A673 (cell line): ENCODE data around the gene STARD3.

Experiments
- CTCF ChIP-seq: fragments of 300-800, 200-600 bp; sonication (generic); conservative IDR thresholded peaks from 2 replicates; pipeline ENCODE4 v1.5.1; 2017; ENCODE audit warnings: low read depth, mild to moderate bottlenecking, antibody characterized with exemption, low read length, moderate library complexity, mixed read lengths
- EZH2 ChIP-seq: fragments of 200-600 bp; sonication (generic); IDR thresholded peaks from 2 replicates; pipeline ENCODE4 v1.6.1; 2017; ENCODE audit warnings: borderline replicate concordance, low read depth, mild to moderate bottlenecking, mixed read lengths, antibody characterized with exemption, low read length; ENCODE audit not compliant: poor library complexity, severe bottlenecking

DNA sequence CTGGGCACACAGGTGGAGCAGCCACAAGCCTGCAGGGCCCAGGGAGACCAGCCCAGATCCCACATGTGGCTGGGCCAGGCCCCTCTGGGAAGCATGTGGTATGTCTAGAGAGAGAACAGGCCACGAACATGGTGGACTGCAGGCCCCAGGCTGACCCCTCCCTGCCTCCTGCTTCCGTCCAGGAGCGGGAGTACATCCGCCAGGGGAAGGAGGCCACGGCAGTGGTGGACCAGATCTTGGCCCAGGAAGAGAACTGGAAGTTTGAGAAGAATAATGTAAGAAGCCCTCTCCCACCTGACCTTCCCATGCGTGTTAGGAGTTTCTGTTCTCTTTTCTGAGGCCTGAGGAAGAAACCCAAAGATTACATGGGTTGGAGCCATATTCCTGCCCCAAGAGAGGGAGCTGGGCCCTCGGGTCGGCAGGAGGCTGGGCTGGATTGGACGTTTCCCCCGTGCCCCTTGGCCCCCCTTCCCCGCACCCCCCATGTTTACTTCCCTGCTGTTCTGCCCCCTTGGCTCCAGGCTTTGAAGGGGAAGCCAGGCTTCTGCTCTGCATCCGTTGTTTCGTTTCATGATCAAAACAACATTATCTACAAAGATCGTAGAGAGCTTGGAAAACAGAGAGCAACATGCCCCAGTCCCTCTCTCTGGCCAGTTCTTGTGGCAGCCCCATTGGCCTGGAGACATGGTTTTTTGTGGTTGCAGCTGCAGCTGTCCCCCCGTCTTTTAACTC lies 22.5 kb downstream of the STARD3 start:
- TF ChIP-seq CTCF (no peak), EZH2 (no peak)
